GM12891 (cell line): ENCODE measurements around the gene PTPRR.

Experiments used
- PAX5 ChIP-seq: IDR thresholded peaks from 2 replicates; pipeline ENCODE4 v1.6.1; 2011; ENCODE audit warnings: low read length, moderate library complexity, mild to moderate bottlenecking; ENCODE audit not compliant: insufficient read depth, severe bottlenecking
- POLR2A ChIP-seq: IDR thresholded peaks from 2 replicates; pipeline ENCODE4 v1.6.1; 2011; ENCODE audit warnings: low read depth, low read length, control low read depth
- POLR2AphosphoS5 ChIP-seq: IDR thresholded peaks from 2 replicates; pipeline ENCODE4 v1.6.1; 2011; ENCODE audit warnings: low read depth, low read length, control low read depth
- SPI1 ChIP-seq: IDR thresholded peaks from 2 replicates; pipeline ENCODE4 v1.6.1; 2011; ENCODE audit warnings: low read depth, low read length, control low read depth

GRCh38 chr12:70667253-70667652, 253.3 kb downstream of the PTPRR start:
- TF ChIP-seq POLR2A = no peak
- no peak for TF ChIP-seq SPI1
- TF ChIP-seq PAX5 = no peak
- no peak for TF ChIP-seq POLR2AphosphoS5
